Right lobe of liver (tissue), 4 donors: ENCODE data around the gene KDM8.
"Not testable (repeated sequence)": the region's sequence is repeated elsewhere in the genome, so short reads cannot be mapped to it uniquely, and the experiment has no call there.

ENCODE experiments used
- POLR2A ChIP-seq: fragments of 450-650 bp; IDR thresholded peaks from one replicate; pipeline ENCODE4 v1.6.1; 2017; ENCODE audit warnings: antibody characterized with exemption, mild to moderate bottlenecking
- TF ChIP-seq, protein P1 (sequence below), 4 donors: fragments of 200-600 bp in 3 of 4; fragments of 450-650 bp in 1 of 4; IDR thresholded peaks; one replicate each; pipeline versions ENCODE4 v1.5.1 to v1.8.0; 2016 to 2022; ENCODE audit warnings: antibody characterized with exemption in 4 of 4, mild to moderate bottlenecking in 2 of 4
- donor health status: DM: no; HTN: no; CAD: no.
- donor health status: DM: no; HTN: no; CAD: no.
- donor health status: DM: no; HTN: yes; CAD: no.

DNA sequence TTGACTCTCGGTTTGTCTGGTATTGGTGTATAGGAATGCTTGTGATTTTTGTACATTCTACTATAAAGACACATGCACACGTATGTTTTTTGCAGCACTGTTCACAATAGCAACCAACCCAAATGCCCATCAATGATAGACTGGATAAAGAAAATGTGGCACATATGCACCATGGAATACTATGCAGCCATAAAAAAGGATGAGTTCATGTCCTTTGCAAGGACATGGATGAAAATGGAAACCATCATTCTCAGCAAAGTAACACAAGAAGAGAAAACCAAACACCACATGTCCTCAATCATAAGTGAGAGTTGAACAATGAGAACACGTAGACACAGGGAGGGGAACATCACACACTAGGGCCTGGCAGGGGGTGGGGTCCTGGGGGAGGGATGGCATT lies 2.4 kb upstream of the KDM8 start:
- not testable (repeated sequence) for TF ChIP-seq POLR2A
- TF ChIP-seq, protein P1, sequence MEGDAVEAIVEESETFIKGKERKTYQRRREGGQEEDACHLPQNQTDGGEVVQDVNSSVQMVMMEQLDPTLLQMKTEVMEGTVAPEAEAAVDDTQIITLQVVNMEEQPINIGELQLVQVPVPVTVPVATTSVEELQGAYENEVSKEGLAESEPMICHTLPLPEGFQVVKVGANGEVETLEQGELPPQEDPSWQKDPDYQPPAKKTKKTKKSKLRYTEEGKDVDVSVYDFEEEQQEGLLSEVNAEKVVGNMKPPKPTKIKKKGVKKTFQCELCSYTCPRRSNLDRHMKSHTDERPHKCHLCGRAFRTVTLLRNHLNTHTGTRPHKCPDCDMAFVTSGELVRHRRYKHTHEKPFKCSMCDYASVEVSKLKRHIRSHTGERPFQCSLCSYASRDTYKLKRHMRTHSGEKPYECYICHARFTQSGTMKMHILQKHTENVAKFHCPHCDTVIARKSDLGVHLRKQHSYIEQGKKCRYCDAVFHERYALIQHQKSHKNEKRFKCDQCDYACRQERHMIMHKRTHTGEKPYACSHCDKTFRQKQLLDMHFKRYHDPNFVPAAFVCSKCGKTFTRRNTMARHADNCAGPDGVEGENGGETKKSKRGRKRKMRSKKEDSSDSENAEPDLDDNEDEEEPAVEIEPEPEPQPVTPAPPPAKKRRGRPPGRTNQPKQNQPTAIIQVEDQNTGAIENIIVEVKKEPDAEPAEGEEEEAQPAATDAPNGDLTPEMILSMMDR (IDR thresholded peaks at IDR 0.05), result not testable (repeated sequence)
